HG03159 (cell line): Measurements from ENCODE around the gene TIGD2.

Experiments used
- ATAC-seq: cut with Tn5 transposase; IDR thresholded peaks from one replicate; pipeline ENCODE4 v1.9.1; 2021; ENCODE audit warnings: mild to moderate bottlenecking, moderate library complexity; ENCODE audit not compliant: unreplicated experiment

The TIGD2 gene

GRCh38 chr4:89110986-89111832 is at the start of gene TIGD2:
TIGD2 (plus strand) TSS chr4:89111533; CDS start chr4:89112975, 1,442 bp downstream.
- ATAC-seq = peak; percentile 93

GRCh38 chr4:89064848-89065247 is 46.5 kb upstream of the TIGD2 start:
- no peak for ATAC-seq

GRCh38 chr4:89067417-89067816 is 43.9 kb upstream of the TIGD2 start:
- no peak for ATAC-seq

GRCh38 chr4:89069481-89069880 is 41.9 kb upstream of the TIGD2 start:
- ATAC-seq = peak; percentile 81

GRCh38 chr4:89070041-89070440 is 41.3 kb upstream of the TIGD2 start:
- ATAC-seq = peak; percentile 62

GRCh38 chr4:89071311-89071710 is 40.0 kb upstream of the TIGD2 start:
- ATAC-seq = no peak

- ATAC-seq = no peak
Measured at GRCh38 chr4:89072921-89073320, 38.4 kb upstream of the TIGD2 start.

- no peak for ATAC-seq
Measured at GRCh38 chr4:89077761-89078160, 33.6 kb upstream of the TIGD2 start.

- no peak for ATAC-seq
Measured at GRCh38 chr4:89078300-89078699, 33.0 kb upstream of the TIGD2 start.

GRCh38 chr4:89099034-89099433 is 12.3 kb upstream of the TIGD2 start:
- ATAC-seq = no peak

- no peak for ATAC-seq
Measured at GRCh38 chr4:89099471-89099870, 11.9 kb upstream of the TIGD2 start.

- peak; percentile 7 for ATAC-seq
Measured at GRCh38 chr4:89100853-89101252, 10.5 kb upstream of the TIGD2 start.

GRCh38 chr4:89101256-89102161 is 9.8 kb upstream of the TIGD2 start:
- ATAC-seq = peak; percentile 94

GRCh38 chr4:89105726-89106125 is 5.6 kb upstream of the TIGD2 start:
- no peak for ATAC-seq

- ATAC-seq = no peak
Measured at GRCh38 chr4:89108091-89108490, 3.2 kb upstream of the TIGD2 start.

GRCh38 chr4:89109841-89110540 is 1.3 kb upstream of the TIGD2 start:
- ATAC-seq = no peak

GRCh38 chr4:89110541-89110985 is 770 bp upstream of the TIGD2 start:
- no peak for ATAC-seq

- ATAC-seq = no peak
Measured at GRCh38 chr4:89111833-89112563, 665 bp downstream of the TIGD2 start.

GRCh38 chr4:89113415-89113814 is 2.1 kb downstream of the TIGD2 start:
- no peak for ATAC-seq

- ATAC-seq = no peak
Measured at GRCh38 chr4:89114100-89114499, 2.8 kb downstream of the TIGD2 start.
